ENCODE results near the gene DOCK4.

The DOCK4 gene

GRCh38 chr7:112213735-112214134 lies 7.5 kb upstream of the DOCK4 start:
- no peaks in the 10 kb centered on the region for H3K79me1 ChIP-seq (ENCODE audit: low read length)
- H3K9me3 ChIP-seq (ENCODE audit: insufficient read depth, low read depth, low read length), result no peaks in the 10 kb centered on the region
- WGBS (ENCODE audit: extremely low coverage, insufficient coverage, insufficient read length), result no CpG with 5 or more reads among the region's 1 CpG

GRCh38 chr7:112212571-112212970 lies 6.4 kb upstream of the DOCK4 start:
- Histone ChIP-seq H3K4me2 (ENCODE audit: low read length) (no peak overlapping the region), H3K79me1 (ENCODE audit: low read length) (no peaks in the 10 kb centered on the region), H2BK5ac (ENCODE audit: low read depth, low read length, poor library complexity) (no peak overlapping the region), H2AFZ (ENCODE audit: insufficient read depth, low read length, poor library complexity) (no peak overlapping the region), H3K23ac (ENCODE audit: low read length) (no peak overlapping the region), H3K4me3 (ENCODE audit: low read depth, low read length) (no peak overlapping the region), H4K91ac (ENCODE audit: low read depth, low read length) (no peak overlapping the region), H3K27ac (ENCODE audit: low read depth, low read length) (no peak overlapping the region), H3K14ac (ENCODE audit: low read length) (no peak overlapping the region), H3K4me1 (ENCODE audit: control insufficient read depth in 1 of 2, insufficient read depth in 2 of 2, low read length in 2 of 2) (no peaks in the 10 kb centered on the region), H3K79me2 (ENCODE audit: control insufficient read depth, insufficient read depth, low read length, poor library complexity) (peaks cover 3% of the 10 kb centered on the region), H3K36me3 (ENCODE audit: control insufficient read depth in 1 of 2, insufficient read depth in 2 of 2, low read length in 2 of 2) (no peaks in the 10 kb centered on the region), H2BK12ac (ENCODE audit: low read length) (no peak overlapping the region), H3K18ac (ENCODE audit: low read length) (no peak overlapping the region), H3K9ac (ENCODE audit: low read length) (no peak overlapping the region), H4K8ac (ENCODE audit: low read depth, low read length) (no peak overlapping the region), H3K9me3 (ENCODE audit: insufficient read depth, low read depth, low read length) (no peaks in the 10 kb centered on the region), H2BK120ac (ENCODE audit: insufficient read depth, low read length, poor library complexity) (no peak overlapping the region), H3K27me3 (ENCODE audit: insufficient read depth, low read length) (no peaks in the 10 kb centered on the region), H4K12ac (ENCODE audit: low read depth, low read length) (no peak overlapping the region), H2AK5ac (ENCODE audit: low read length) (no peak overlapping the region), H3K4ac (ENCODE audit: low read depth, low read length) (no peak overlapping the region)
- peak; percentile 42 to 80 for DNase-seq
- no CpG with 5 or more reads among the region's 2 CpGs for WGBS (ENCODE audit: extremely low coverage, insufficient coverage, insufficient read length)

More at GRCh38 chr7:112213735-112214134, 7.5 kb upstream of the DOCK4 start:
- no peak overlapping the region for H3K23ac ChIP-seq (ENCODE audit: low read length)
- H3K4me2 ChIP-seq (ENCODE audit: low read length), result no peak overlapping the region
- H3K9ac ChIP-seq (ENCODE audit: low read length), result no peak overlapping the region
- no peak overlapping the region for H4K91ac ChIP-seq (ENCODE audit: low read depth, low read length)
- H4K8ac ChIP-seq (ENCODE audit: low read depth, low read length), result no peak overlapping the region
- H3K79me2 ChIP-seq (ENCODE audit: control insufficient read depth, insufficient read depth, low read length, poor library complexity), result peaks cover 3% of the 10 kb centered on the region
- H2BK12ac ChIP-seq (ENCODE audit: low read length), result no peak overlapping the region
- H2AK5ac ChIP-seq (ENCODE audit: low read length), result no peak overlapping the region
- H3K14ac ChIP-seq (ENCODE audit: low read length), result no peak overlapping the region
- DNase-seq, result no peak
- no peak overlapping the region for H3K27ac ChIP-seq (ENCODE audit: low read depth, low read length)
- H3K4ac ChIP-seq (ENCODE audit: low read depth, low read length), result no peak overlapping the region
- no peak overlapping the region for H2BK120ac ChIP-seq (ENCODE audit: insufficient read depth, low read length, poor library complexity)
- H4K12ac ChIP-seq (ENCODE audit: low read depth, low read length), result no peak overlapping the region
- H2BK5ac ChIP-seq (ENCODE audit: low read depth, low read length, poor library complexity), result no peak overlapping the region
- no peak overlapping the region for H2AFZ ChIP-seq (ENCODE audit: insufficient read depth, low read length, poor library complexity)
- H3K27me3 ChIP-seq (ENCODE audit: insufficient read depth, low read length), result no peaks in the 10 kb centered on the region
- H3K4me3 ChIP-seq (ENCODE audit: low read depth, low read length), result no peak overlapping the region
- H3K18ac ChIP-seq (ENCODE audit: low read length), result no peak overlapping the region
- H3K4me1 ChIP-seq (ENCODE audit: control insufficient read depth in 1 of 2, insufficient read depth in 2 of 2, low read length in 2 of 2), result peaks cover 0 to 2% of the 10 kb centered on the region in 2 experiments
- H3K36me3 ChIP-seq (ENCODE audit: control insufficient read depth in 1 of 2, insufficient read depth in 2 of 2, low read length in 2 of 2), result no peaks in the 10 kb centered on the region

- H3K36me3 ChIP-seq (ENCODE audit: control insufficient read depth in 1 of 2, insufficient read depth in 2 of 2, low read length in 2 of 2), result no peaks in the 10 kb centered on the region
- no peak overlapping the region for H4K8ac ChIP-seq (ENCODE audit: low read depth, low read length)
- no peak overlapping the region for H4K12ac ChIP-seq (ENCODE audit: low read depth, low read length)
- no peak overlapping the region for H2AFZ ChIP-seq (ENCODE audit: insufficient read depth, low read length, poor library complexity)
- peak in 1 of 2 donors; percentile 55 for DNase-seq
- no peak overlapping the region for H3K4me2 ChIP-seq (ENCODE audit: low read length)
- no peak overlapping the region for H2BK5ac ChIP-seq (ENCODE audit: low read depth, low read length, poor library complexity)
- peaks cover 5% of the 10 kb centered on the region for H3K79me1 ChIP-seq (ENCODE audit: low read length)
- H3K4ac ChIP-seq (ENCODE audit: low read depth, low read length), result no peak overlapping the region
- no peaks in the 10 kb centered on the region for H3K27me3 ChIP-seq (ENCODE audit: insufficient read depth, low read length)
- no peak overlapping the region for H2BK12ac ChIP-seq (ENCODE audit: low read length)
- no peak overlapping the region for H2BK120ac ChIP-seq (ENCODE audit: insufficient read depth, low read length, poor library complexity)
- no peaks in the 10 kb centered on the region for H3K9me3 ChIP-seq (ENCODE audit: insufficient read depth, low read depth, low read length)
- H4K91ac ChIP-seq (ENCODE audit: low read depth, low read length), result no peak overlapping the region
- H3K4me1 ChIP-seq (ENCODE audit: control insufficient read depth in 1 of 2, insufficient read depth in 2 of 2, low read length in 2 of 2), result no peaks in the 10 kb centered on the region
- no peak overlapping the region for H2AK5ac ChIP-seq (ENCODE audit: low read length)
- no CpG with 5 or more reads among the region's 1 CpG for WGBS (ENCODE audit: extremely low coverage, insufficient coverage, insufficient read length)
- peaks cover 7% of the 10 kb centered on the region for H3K79me2 ChIP-seq (ENCODE audit: control insufficient read depth, insufficient read depth, low read length, poor library complexity)
- no peak overlapping the region for H3K9ac ChIP-seq (ENCODE audit: low read length)
- H3K14ac ChIP-seq (ENCODE audit: low read length), result no peak overlapping the region
- peak overlapping the region; percentile 74 for H3K23ac ChIP-seq (ENCODE audit: low read length)
- H3K18ac ChIP-seq (ENCODE audit: low read length), result no peak overlapping the region
- H3K4me3 ChIP-seq (ENCODE audit: low read depth, low read length), result no peak overlapping the region
- no peak overlapping the region for H3K27ac ChIP-seq (ENCODE audit: low read depth, low read length)
These were observed 5.2 kb upstream of the DOCK4 start for GRCh38 chr7:112211348-112211907.

- H2BK120ac ChIP-seq (ENCODE audit: insufficient read depth, low read length, poor library complexity), result no peak overlapping the region
- H2AFZ ChIP-seq (ENCODE audit: insufficient read depth, low read length, poor library complexity), result no peak overlapping the region
- DNase-seq, result no peak
- no peak overlapping the region for H2BK5ac ChIP-seq (ENCODE audit: low read depth, low read length, poor library complexity)
- H3K14ac ChIP-seq (ENCODE audit: low read length), result no peak overlapping the region
- no peak overlapping the region for H3K4ac ChIP-seq (ENCODE audit: low read depth, low read length)
- H3K36me3 ChIP-seq (ENCODE audit: control insufficient read depth in 1 of 2, insufficient read depth in 2 of 2, low read length in 2 of 2), result no peaks in the 10 kb centered on the region
- no CpG with 5 or more reads among the region's 6 CpGs for WGBS (ENCODE audit: extremely low coverage, insufficient coverage, insufficient read length)
- H3K27ac ChIP-seq (ENCODE audit: low read depth, low read length), result no peak overlapping the region
- no peak overlapping the region for H3K9ac ChIP-seq (ENCODE audit: low read length)
- no peak overlapping the region for H2AK5ac ChIP-seq (ENCODE audit: low read length)
- no peaks in the 10 kb centered on the region for H3K9me3 ChIP-seq (ENCODE audit: insufficient read depth, low read depth, low read length)
- peaks cover 13% of the 10 kb centered on the region for H3K79me1 ChIP-seq (ENCODE audit: low read length)
- no peak overlapping the region for H3K23ac ChIP-seq (ENCODE audit: low read length)
- H4K91ac ChIP-seq (ENCODE audit: low read depth, low read length), result no peak overlapping the region
- H4K8ac ChIP-seq (ENCODE audit: low read depth, low read length), result no peak overlapping the region
- H3K79me2 ChIP-seq (ENCODE audit: control insufficient read depth, insufficient read depth, low read length, poor library complexity), result peaks cover 13% of the 10 kb centered on the region
- H2BK12ac ChIP-seq (ENCODE audit: low read length), result no peak overlapping the region
- H3K27me3 ChIP-seq (ENCODE audit: insufficient read depth, low read length), result no peaks in the 10 kb centered on the region
- H3K4me3 ChIP-seq (ENCODE audit: low read depth, low read length), result no peak overlapping the region
- no peak overlapping the region for H3K18ac ChIP-seq (ENCODE audit: low read length)
- no peak overlapping the region for H4K12ac ChIP-seq (ENCODE audit: low read depth, low read length)
- H3K4me2 ChIP-seq (ENCODE audit: low read length), result no peak overlapping the region
- H3K4me1 ChIP-seq (ENCODE audit: control insufficient read depth in 1 of 2, insufficient read depth in 2 of 2, low read length in 2 of 2), result peaks cover 3 to 6% of the 10 kb centered on the region in 2 experiments
These were observed 1.6 kb upstream of the DOCK4 start for GRCh38 chr7:112207765-112208164.

Measured in trophoblast cell (in vitro differentiated cells and primary cell).